HG03521 (cell line): ENCODE measurements around the gene CACNA1B.
"Not testable (repeated sequence)": the region's sequence is repeated elsewhere in the genome, so short reads cannot be mapped to it uniquely, and the experiment has no call there.

Source experiments
- ATAC-seq: cut with Tn5 transposase; IDR thresholded peaks from one replicate; pipeline ENCODE4 v1.9.1; 2021; ENCODE audit warnings: mild to moderate bottlenecking, moderate library complexity; ENCODE audit not compliant: unreplicated experiment

Gene CACNA1B

DNA sequence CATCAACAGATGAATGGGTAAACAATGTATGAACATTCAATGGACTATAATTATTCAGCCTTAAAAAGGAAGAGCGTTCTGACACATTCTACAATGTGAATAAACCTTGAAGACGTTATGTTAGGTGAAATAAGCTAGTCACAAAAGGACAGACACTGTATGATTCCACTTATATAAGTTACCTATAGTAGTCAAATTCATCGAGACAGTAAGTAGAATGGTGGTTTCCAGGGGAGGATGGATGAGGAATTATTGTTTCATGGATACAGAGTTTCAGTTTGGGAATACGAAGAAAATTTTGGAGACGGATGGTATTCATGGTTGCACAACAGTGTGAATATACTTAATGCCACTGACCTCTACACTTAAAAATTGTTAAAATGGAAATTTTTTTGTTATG is 216.4 kb downstream of the CACNA1B start:
- ATAC-seq, result no peak

DNA sequence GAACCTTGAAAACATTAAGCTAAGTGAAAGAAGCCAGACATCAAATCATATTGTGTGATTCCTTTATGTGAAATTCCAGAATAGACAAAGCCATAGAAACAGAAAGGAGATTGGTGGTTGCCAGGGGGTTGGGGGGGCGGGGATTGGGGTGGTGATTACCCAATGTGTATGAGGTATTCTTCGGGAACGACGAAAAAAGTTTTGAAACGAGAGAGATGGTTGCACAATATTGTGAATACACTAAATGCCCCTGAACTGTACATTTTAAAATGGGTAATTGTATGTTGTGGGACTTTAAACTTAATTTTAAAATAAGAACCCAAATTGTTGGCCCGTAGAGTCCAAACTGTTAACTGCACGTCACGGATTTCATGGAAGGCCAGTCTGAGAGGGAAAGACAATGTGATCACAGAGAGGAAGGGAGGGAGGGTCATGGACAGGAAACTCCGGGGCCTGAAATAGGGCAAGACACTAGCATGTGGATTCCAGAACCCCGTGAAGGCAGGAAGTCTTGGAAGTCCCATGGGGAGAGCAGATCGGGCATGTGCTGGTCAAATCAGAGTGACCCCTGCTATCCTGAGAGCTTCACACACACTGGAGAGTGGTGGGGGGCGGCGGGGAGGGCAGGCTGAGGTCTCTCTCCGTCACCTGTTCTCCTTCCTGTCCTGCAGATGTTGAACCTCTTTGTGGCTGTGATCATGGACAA is 218.4 kb downstream of the CACNA1B start:
- ATAC-seq, result no peak

DNA sequence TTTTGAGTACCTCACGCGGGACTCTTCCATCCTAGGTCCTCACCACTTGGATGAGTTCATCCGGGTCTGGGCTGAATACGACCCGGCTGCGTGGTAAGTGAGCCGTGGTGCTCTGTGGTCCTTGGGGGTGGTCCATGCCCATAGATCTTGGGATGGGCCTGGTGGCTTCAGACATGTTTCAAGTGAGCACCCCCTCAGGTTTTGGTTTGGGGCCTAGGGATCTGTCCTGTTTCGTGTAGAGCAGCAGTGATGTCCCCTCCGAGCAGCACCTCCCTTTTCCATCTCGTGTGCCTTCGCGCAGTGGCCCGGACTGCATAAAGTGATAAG is 218.9 kb downstream of the CACNA1B start:
- ATAC-seq, result no peak

DNA sequence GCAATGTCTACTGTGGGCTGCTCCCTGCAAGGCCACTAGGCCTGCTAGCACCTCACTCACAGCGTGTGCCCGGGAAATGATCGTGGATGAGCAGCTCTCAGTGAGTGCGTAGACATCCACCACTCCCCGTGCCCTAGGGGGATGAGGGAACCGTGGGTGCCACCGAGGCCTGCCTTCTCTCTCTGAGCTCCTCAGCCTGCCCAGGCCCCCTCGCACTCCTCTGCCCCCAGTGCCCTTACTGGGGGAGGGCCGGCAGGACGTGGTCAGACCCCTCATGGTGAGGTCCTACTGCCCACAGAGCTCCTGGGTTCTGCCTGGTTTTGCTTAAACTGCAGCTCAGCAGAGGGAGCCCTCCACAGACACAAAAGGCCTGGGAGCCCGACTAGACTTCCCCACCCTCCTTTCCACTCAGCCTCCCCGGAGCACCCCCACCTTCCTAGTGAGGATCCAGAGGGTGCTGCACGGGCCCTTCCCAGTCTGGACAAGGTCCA is 220.0 kb downstream of the CACNA1B start:
- no peak for ATAC-seq

DNA sequence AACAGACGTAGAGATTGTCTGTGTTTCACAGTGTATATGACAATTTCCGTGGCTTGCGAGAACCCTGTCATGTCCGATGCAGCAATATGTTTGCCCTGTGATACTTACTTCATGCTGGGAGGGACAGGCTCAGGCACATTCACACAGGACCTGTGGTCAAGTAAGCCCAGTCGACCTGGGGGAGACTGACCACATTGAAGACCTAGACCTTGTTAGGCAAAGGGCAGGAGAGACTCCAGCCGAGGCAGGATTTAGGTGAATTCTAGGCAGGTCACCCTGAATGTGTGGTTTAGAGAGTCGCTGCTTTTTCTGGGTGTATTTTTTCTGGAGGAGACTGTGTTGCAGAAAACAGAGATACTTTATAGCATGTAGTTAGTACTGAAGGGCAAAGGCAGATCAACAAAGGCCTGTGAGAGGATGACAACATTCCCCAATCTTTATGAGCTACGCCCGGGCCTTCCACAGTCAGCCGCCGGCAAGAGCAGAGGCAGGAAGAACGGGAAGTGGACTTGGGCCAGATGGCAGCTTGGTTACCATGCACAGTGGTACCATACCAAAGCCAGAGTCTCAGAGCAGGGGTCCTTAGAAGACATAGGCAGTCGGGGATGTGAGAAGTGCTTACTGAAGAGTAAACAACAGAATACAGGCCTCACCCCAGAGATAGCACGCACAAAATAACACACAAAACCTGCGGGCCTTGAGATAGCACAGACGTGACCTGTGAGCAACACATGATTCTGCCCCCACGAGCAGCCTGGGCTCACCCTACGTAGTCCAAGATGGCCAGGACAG is 220.7 kb downstream of the CACNA1B start:
- ATAC-seq, result no peak

DNA sequence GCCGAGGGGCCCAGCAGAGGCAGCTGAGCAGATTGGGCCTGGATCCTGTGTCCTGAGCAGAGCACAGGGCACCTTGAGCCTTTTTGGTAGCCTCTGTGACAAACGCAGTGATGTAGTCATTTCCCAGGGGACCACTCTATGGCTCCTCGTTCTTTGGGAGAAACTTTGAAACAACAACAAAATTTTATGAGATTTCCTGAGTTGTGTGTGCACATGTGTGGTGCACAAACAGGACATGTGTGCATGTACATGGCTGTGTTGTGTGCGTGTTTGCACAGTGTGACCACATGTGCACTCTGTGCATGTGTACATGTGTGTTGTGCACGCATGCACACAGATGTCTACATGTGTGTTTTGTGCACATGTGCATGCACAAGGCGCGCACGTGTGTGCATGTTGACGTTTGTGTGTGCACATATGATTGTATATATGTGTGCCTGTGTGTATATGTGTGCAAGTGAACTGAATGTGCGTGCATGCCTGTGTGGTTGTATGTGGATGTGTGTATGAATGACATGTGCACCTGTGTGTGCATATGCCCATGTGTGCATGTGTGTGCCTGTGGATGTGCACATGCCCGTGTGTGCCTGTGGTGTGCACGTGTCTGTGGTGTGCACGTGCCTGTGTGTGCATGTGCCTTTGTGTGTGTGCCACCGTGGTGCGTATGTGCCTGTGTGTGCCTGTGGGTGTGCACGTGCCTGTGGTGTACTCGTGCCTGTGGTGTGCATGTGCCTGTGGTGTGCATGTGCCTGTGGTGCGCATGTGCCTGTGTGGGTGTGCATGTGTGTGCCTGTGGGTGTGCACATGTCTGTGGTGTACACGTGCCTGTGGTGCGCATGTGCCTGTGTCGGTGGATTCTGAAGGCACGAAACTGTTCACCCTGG is 221.6 kb downstream of the CACNA1B start:
- no peak for ATAC-seq

DNA sequence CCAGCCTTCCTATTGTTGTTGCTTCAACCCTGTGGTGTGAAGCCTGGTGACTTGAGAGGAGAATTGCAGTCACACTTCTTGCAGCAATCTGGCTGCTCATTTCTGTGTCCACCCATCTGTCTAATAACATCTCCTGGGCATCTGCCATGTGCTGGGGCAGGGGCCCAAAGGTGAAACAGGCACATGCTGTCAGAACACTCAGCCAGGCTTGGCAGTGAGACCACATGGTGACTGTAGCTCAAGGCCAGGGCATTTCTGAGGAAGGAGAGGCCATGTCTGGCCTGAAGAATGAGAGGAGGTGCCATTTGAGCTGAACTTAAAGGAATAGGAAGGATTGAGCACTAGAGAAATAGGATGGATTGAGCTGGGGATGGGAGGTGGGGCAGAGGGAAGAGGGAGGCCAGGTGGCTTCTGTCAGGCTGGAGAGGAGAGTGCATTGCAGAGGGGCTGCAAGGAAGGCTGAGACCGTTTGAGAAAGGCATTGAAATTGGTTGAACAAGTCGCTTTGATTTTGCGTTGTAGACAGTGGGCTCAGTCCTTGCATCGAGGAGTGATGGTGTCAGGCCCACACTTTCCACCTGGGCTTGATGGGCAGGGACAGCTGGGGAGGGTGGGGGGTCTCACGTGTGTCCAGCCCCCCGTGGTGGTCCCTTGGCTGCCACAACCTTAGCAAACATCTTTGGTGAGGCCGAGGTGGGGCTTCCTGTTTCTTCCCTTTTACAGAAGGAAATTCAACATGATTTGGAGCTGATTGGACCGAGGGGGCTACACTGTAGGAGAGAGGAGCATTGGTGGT is 222.4 kb downstream of the CACNA1B start:
- no peak for ATAC-seq

DNA sequence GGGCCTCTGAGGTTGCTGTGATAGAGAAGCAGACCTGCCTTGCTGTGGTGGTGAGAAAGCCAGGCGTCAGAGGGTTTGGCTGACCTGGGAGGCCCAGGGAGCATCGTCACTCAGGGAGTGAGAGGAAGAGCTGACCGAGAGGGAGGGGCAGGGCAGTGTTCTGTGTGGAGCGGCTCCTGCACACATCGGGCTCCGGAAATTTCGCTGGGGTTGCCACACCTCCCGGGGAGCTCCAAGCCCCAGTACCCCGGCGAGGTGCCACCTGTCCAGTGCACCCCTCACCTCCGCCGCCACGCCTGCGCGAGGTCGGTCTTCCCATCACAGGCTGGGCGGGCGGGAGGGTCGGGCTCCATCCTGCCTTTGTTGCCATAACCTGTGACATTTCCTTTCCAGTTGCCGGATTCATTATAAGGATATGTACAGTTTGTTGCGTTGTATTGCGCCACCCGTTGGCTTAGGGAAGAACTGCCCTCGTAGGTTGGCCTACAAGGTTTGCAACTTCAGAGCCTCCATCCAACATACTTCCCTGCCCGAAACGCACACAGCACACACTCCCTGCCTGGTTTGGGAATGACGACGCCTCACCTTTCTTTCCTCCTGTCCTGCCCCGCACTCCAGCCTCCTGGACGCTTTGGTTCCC is 223.2 kb downstream of the CACNA1B start:
- no peak for ATAC-seq

DNA sequence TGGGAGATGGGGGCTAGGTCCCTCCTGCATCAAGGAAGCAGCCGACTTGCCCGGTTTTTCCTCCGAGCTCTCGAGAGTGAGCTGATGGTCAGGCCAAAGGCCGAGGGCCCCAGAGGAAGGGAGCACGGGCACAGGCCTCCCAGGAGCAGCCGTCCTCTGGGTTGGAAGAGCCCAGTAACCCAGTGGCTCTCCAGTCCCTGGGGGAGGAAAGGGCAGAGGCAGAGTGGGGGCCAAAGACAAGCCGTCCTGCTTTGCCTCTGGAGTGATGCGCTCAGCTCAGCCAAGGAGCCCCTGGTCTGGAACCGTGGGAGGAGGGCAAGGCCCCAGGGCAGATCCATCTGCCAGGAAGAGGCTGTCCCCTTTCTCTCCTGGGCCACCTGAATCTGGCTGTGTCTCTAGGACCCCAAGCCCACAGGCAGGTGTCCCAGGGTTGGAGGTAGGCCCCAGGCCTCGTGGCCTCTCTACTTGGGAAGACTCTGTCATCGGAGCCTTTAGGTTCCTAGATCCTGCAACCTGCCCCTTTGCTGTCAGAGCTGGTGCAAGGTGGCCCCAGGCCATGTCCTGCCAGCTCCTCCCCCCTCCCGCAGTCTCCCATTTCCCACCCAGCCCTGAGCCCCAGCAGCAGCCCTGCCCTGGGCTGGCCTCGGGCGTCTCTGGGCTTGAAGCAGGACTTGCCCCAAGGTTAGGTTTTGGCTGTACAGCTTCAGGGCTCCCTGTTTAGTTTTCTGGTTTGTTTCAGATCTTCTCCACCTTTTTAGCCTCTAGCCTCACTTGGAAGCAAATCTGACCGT is 224.1 kb downstream of the CACNA1B start:
- no peak for ATAC-seq

DNA sequence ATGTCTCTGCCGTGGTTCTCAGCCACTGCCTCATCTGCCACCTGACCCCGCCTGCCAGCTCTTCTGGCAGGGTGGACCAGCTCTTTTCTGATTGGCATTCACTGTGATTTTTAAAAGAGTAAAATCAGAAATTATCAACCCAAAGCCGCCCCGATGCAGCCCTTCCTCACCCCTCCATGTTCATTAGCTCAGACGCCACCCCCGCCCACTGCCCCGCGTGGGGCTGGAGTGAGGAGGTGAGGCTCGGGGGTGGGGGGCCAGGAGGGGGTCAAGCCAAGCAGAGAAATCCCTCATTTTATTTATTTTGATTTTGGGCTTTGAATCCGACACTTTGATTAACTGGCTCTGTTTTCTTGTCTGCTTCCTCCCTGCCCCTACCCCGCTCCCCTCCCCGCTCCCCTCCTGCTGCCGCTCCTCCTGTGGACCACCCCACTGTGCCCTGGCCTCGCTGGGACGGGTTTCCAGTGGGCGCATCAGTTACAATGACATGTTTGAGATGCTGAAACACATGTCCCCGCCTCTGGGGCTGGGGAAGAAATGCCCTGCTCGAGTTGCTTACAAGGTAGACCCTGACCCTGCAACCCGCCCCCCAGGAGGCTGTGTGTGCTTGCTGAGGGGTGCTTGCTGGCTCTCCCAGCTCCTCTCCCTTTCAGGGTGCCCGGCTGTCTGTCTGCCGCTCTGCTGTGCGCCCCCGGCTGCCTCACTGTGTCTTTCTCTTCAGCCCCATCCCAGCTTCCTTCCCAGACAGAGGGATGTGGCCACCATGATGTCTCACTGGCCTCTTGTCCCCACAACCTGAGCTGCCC is 224.9 kb downstream of the CACNA1B start:
- ATAC-seq, result no peak

DNA sequence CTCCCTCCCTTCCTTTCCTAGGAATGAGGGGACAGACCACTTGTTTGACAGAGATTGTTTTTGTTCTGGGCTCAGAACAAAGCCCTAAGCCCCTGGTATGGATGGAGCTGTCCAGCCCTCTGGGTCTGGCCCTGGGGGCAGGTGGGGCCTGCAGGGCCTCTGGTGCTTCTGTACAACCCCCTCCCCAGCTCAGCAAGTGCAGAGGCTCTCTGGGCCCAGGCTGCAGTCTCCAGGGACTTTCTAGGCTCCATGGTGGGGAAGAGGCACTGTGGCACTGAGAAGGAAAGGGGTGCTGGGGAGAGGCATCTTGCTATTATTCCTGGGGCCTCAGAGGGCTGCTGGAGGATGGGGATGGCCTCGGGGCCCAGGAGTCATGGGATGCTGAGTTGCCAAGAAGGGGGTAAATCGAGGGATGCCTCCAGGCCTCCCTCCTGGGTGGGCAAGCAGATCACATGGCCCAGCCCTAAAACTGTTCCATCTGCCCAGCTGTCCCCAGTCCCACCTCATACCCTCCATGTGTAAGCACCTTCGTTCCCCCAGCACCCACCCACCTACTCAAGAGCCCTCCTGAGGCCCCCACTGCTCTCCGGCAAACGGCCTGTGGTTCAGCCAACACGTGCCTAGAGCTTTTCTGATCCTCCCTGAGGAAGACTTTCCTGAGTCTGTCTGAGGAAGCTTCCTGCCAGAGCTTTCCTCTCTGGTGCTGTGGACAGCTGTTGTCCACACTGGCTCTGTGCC is 225.7 kb downstream of the CACNA1B start:
- ATAC-seq, result no peak

DNA sequence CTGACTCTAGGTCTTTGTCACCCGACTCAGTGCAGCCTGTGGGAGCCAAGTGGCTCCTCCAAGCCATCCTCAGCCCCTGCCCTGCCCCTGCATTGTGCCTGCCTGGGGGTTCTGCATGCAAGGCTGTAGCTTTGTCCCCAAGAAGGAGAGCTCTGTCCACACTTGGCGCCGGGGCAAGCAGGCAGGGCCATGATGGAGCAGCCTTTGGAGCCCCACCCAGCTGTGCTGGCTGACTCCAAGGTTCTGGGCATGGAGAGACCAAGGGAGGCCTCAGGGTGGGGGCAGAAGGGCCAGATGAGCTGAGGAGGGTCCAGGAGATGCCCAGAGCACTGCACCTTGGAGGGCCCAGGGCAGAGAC is 226.2 kb downstream of the CACNA1B start:
- ATAC-seq, result no peak

DNA sequence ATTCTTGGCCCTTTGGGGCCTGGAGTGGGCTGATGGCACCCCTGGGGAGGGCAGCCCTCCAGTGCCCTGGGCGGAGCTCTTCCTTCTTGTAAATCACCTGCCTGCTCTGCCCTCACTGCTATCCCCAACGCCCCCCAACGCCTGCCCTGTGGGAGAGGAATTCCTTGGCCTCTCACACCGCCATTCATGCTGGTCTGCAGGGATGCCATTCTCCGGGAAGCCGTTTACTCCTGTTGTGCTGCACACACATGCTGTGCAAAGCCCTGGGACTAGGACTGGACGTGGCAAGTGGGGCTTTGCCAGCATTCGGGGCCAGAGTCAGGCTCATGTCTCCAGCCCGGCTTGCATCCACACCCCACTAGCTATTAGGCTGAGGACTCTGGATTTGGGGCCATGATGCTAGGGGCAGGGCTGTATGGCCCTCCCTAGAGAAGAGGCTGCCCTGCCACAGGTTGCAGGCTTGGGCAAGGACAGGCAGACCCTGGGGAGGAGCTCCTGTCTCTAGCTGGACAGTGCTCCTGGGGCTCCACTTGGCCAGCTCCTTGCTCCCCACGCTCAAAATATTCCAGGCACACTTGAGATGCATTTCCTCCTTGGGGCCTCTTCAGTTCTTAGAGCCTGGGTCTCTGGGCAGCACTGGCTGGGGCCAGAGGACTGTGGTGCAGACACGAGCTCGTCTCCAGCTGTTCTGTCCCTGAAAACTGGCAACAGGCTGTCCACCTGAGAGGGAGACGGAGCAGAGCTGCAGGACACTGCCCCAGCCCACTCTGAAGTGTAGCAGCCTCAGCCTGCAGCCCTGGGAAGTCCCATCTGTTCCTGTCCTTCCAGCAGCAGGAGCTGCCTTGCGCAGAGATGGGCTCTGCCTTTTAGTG is 226.9 kb downstream of the CACNA1B start:
- ATAC-seq, result no peak

DNA sequence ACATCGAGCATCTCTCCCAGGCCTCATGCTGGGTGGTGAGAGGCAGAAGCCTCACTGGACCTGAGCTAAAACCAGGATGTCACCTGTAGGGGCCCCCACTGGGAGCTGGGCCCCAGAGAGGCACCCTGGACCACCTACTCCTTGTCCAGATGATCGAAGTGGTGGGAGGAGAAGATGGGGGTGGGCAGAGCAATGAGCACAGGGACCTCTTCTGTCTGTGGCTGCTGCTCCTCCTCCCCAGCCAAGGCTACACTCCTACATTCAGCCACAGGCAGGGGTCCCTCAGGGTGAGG is 227.5 kb downstream of the CACNA1B start:
- ATAC-seq, result no peak

DNA sequence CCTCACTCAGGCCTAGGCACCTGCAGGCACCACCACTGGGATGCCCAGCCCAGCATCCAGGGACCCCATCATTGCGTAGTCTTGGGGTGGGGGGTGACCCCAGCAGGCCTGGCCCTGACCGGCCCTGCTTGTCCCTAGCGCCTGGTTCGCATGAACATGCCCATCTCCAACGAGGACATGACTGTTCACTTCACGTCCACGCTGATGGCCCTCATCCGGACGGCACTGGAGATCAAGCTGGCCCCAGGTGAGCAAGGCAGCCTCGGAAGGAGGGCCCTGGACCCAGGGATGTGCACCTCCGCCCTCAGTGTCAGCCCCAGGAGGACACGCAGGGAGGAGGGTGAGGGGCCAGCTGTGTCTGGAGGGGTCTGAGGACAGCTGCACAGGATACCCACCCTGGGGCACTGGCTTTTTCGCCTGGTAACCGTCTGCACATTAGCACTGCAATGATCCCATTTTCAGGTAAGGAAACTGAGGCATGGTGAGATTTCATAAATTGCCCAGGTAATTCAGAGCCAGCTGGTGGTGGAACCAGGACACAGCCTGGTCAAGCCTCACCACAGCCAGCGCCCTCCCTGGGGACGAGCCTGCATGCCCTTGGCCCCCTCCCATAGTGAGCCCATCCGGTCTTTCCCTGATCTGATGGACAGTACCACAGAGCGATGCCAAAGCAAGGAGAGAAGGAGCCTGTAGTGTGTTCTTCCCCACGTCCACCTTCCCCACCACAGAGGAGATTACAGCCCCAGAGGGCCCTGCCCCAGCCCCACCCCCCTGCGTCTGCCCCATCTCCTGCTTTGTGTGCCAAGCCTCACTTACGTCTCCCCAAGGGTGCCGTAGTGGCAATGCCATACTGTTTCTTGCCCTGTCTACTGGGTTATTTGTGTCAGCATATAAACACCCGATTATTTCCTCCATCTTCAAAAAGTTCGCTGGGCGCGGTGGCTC is 228.3 kb downstream of the CACNA1B start:
- no peak for ATAC-seq

DNA sequence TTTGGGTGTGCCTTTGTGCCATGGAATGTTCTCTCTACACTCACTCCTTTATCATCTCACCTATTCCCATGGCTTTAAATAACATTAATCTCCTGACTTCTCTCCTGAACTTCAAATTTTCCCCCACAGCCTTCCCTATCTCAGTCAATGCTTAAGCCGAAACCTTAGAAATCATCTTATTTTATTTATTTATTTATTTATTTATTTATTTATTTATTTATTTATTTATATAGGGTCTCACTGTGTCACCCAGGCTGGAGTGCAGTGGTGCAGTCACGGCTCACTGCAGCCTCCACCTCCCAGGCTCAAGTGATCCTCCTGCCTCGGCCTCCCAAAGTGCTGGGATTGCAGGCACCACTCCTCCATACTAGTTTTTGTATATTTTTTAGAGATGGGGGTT is 229.5 kb downstream of the CACNA1B start:
- ATAC-seq, result not testable (repeated sequence)
